GM19438 (cell line): ENCODE measurements around the gene SAYSD1.

Experiments
- ATAC-seq: cut with Tn5 transposase; IDR thresholded peaks from one replicate; pipeline ENCODE4 v1.9.1; 2021; ENCODE audit warnings: low read depth; ENCODE audit not compliant: unreplicated experiment

The SAYSD1 gene

GRCh38 chr6:39059496-39060310, 55.3 kb downstream of the SAYSD1 start:
- ATAC-seq, result no peak

- ATAC-seq, result no peak
These were observed 56.4 kb downstream of the SAYSD1 start for GRCh38 chr6:39058471-39059147.

GRCh38 chr6:39057251-39058155, 57.5 kb downstream of the SAYSD1 start:
- no peak for ATAC-seq

- ATAC-seq, result no peak
These were observed 58.3 kb downstream of the SAYSD1 start for GRCh38 chr6:39056681-39057080.

GRCh38 chr6:39056191-39056590, 58.8 kb downstream of the SAYSD1 start:
- ATAC-seq, result no peak

GRCh38 chr6:39055661-39056060, 59.3 kb downstream of the SAYSD1 start:
- no peak for ATAC-seq

GRCh38 chr6:39054577-39055142, 60.3 kb downstream of the SAYSD1 start:
- no peak for ATAC-seq
